CD14-positive monocyte (primary cell): ENCODE data around the gene TAPT1. TPM values are rescaled to one million over a fixed set of nuclear protein-coding genes. Genes with fewer than 3 reads are reported as not detected.

Source experiments
- DNase-seq, 3 donors: peaks; one replicate each; pipeline ENCODE4 v3.0.0-alpha.2; 2011 to 2022
- H2AFZ ChIP-seq: 2 replicates; pipeline ENCODE4 v1.6.0; 2012; ENCODE audit warnings: mild to moderate bottlenecking, low read depth, low read length, inconsistent platforms; ENCODE audit not compliant: insufficient read depth, poor library complexity, severe bottlenecking
- H3K27ac ChIP-seq, 2 donors: 1 replicate in 1 of 2; 2 replicates in 1 of 2; pipeline ENCODE4 v1.5.1; 2012 to 2013; ENCODE audit warnings: low read length in 2 of 2, control low read depth in 1 of 2, inconsistent platforms in 1 of 2, low read depth in 1 of 2, mild to moderate bottlenecking in 1 of 2
- H3K27me3 ChIP-seq, 2 donors: one replicate each; pipeline versions ENCODE4 v1.6.0 to v1.6.1; 2011 to 2013; ENCODE audit warnings: low read length in 2 of 2; ENCODE audit not compliant: control insufficient read depth in 2 of 2, insufficient read depth in 2 of 2
- H3K36me3 ChIP-seq, 2 donors: replicated peaks in 1 of 2; 1 replicate in 1 of 2; 2 replicates in 1 of 2; pipeline versions ENCODE4 v1.5.1 to v1.6.1; 2012 to 2013; ENCODE audit warnings: low read length in 2 of 2, control low read depth in 1 of 2, inconsistent platforms in 1 of 2, mild to moderate bottlenecking in 1 of 2; ENCODE audit not compliant: insufficient read depth in 2 of 2, control insufficient read depth in 1 of 2
- H3K4me1 ChIP-seq, 2 donors: 1 replicate in 1 of 2; 2 replicates in 1 of 2; pipeline versions ENCODE4 v1.5.1 to v1.6.1; 2012 to 2013; ENCODE audit warnings: low read length in 2 of 2, control low read depth in 1 of 2, inconsistent platforms in 1 of 2, mild to moderate bottlenecking in 1 of 2, moderate library complexity in 1 of 2; ENCODE audit not compliant: insufficient read depth in 2 of 2, control insufficient read depth in 1 of 2
- H3K4me2 ChIP-seq: replicated peaks from 2 replicates; pipeline ENCODE3; 2012; ENCODE audit warnings: low read length, moderate library complexity, mild to moderate bottlenecking; ENCODE audit not compliant: poor library complexity, severe bottlenecking; ENCODE audit errors: extremely low read depth
- H3K4me3 ChIP-seq, 3 experiments: fragments of 200-600 bp in 1 of 3; sonication (generic) in 1 of 3; replicated peaks in 1 of 3; 1 replicate in 2 of 3; 2 replicates in 1 of 3; pipeline ENCODE4 v1.5.1; 2011 to 2013; ENCODE audit warnings: low read length in 3 of 3, mild to moderate bottlenecking in 3 of 3, control low read depth in 2 of 3, low read depth in 2 of 3, inconsistent platforms in 1 of 3, moderate library complexity in 1 of 3
- H3K79me2 ChIP-seq: 2 replicates; pipeline ENCODE4 v1.6.0; 2012; ENCODE audit warnings: mild to moderate bottlenecking, control low read depth, inconsistent platforms, low read length, moderate library complexity; ENCODE audit not compliant: insufficient read depth
- H3K9ac ChIP-seq: 2 replicates; pipeline ENCODE4 v1.6.0; 2017; ENCODE audit warnings: low read length, mild to moderate bottlenecking; ENCODE audit not compliant: insufficient read depth, poor library complexity, severe bottlenecking
- H3K9me3 ChIP-seq, 2 donors: replicated peaks in 1 of 2; 1 replicate in 1 of 2; 2 replicates in 1 of 2; pipeline versions ENCODE4 v1.5.1 to v1.6.1; 2012 to 2013; ENCODE audit warnings: low read length in 2 of 2, control low read depth in 1 of 2; ENCODE audit not compliant: control insufficient read depth in 1 of 2, insufficient read depth in 1 of 2
- H4K20me1 ChIP-seq: 2 replicates; pipeline ENCODE4 v1.6.0; 2012; ENCODE audit warnings: mild to moderate bottlenecking, low read length, control low read depth, moderate library complexity; ENCODE audit not compliant: insufficient read depth
- H3K27ac Mint-ChIP-seq, 7 donors: one replicate each; pipeline ENCODE4 v1.8.0; 2020; ENCODE audit warnings: mild to moderate bottlenecking in 7 of 7, mixed read lengths in 7 of 7, moderate library complexity in 6 of 7, inconsistent platforms in 2 of 7
- H3K27me3 Mint-ChIP-seq, 3 donors: one replicate each; pipeline ENCODE4 v1.8.0; 2021 to 2022; ENCODE audit warnings: low read depth in 3 of 3, mild to moderate bottlenecking in 3 of 3, mixed read lengths in 3 of 3, moderate library complexity in 3 of 3, inconsistent platforms in 1 of 3
- H3K36me3 Mint-ChIP-seq, 2 donors: one replicate each; pipeline ENCODE4 v1.8.0; 2020; ENCODE audit warnings: mixed read lengths in 2 of 2, inconsistent platforms in 1 of 2, mild to moderate bottlenecking in 1 of 2
- H3K4me1 Mint-ChIP-seq: one replicate; pipeline ENCODE4 v1.8.0; 2020; ENCODE audit warnings: mild to moderate bottlenecking, mixed read lengths
- H3K4me3 Mint-ChIP-seq, 2 donors: one replicate each; pipeline ENCODE4 v1.8.0; 2020; ENCODE audit warnings: mild to moderate bottlenecking in 2 of 2, mixed read lengths in 2 of 2, moderate library complexity in 1 of 2
- H3K9me3 Mint-ChIP-seq, 7 donors: one replicate each; pipeline ENCODE4 v1.8.0; 2020 to 2022; ENCODE audit warnings: mixed read lengths in 7 of 7, mild to moderate bottlenecking in 6 of 7, moderate library complexity in 6 of 7, inconsistent platforms in 2 of 7
- CTCF ChIP-seq: fragments of 200-600 bp; IDR thresholded peaks from one replicate; pipeline ENCODE4 v1.8.0; 2022; ENCODE audit warnings: antibody characterized with exemption, mild to moderate bottlenecking
- WGBS: methylation state at CpG from one replicate; pipeline ENCODE4 v1.1.5; 2013; ENCODE audit warnings: missing lambda C conversion rate; ENCODE audit not compliant: insufficient coverage; 5-methylcytosine and 5-hydroxymethylcytosine counted together
- intact Hi-C, 2 donors: fragments of 100-400 bp; cut with micrococcal nuclease; formaldehyde crosslinking; loops; one replicate each; pipeline versions ENCODE4 v1.15.0 to v1.15.1; 2023
- polyA plus RNA-seq, 3 donors: library from polyadenylated mRNA; depleted of rRNA in 1 of 3; unstranded in 2 of 3; stranded (reverse) in 1 of 3; fragments of 300-500 nt in 2 of 3; fragments of >200 nt in 1 of 3; fragmentation: Illumina TruSeq in 2 of 3; gene quantifications; 1 replicate in 2 of 3; 2 replicates in 1 of 3; pipeline ENCODE4 v1.2.3, GENCODE V29; 2012 to 2021

The TAPT1 gene
- polyA plus RNA-seq, 3 donors = 15.2 to 18.4 (median 16.0) TPM

GRCh38 chr4:16264798-16265197, 38.5 kb upstream of the TAPT1 start:
- Histone ChIP-seq H3K4me3 (no peak overlapping the region), H3K9ac (no peak overlapping the region), H3K27me3 (no peaks in the 10 kb centered on the region), H3K36me3 (no peaks in the 10 kb centered on the region), H3K27ac (no peak overlapping the region), H3K4me1 (peaks cover 9 to 11% of the 10 kb centered on the region in 2 donors), H3K4me2 (no peak overlapping the region), H4K20me1 (no peaks in the 10 kb centered on the region), H3K79me2 (no peaks in the 10 kb centered on the region), H3K9me3 (no peaks in the 10 kb centered on the region), H2AFZ (no peak overlapping the region)
- H3K27me3 Mint-ChIP-seq = no peaks in the 10 kb centered on the region
- no CpG with 5 or more reads among the region's 3 CpGs for WGBS
- no peaks in the 10 kb centered on the region for H3K9me3 Mint-ChIP-seq
- no peak overlapping the region for H3K4me3 Mint-ChIP-seq
- peak; percentile 29 to 67 (median 48) for DNase-seq
- peaks cover 16% of the 10 kb centered on the region for H3K4me1 Mint-ChIP-seq
- TF ChIP-seq CTCF = peak; percentile 75
- H3K27ac Mint-ChIP-seq = no peak overlapping the region
- peaks cover 2 to 7% of the 10 kb centered on the region in 2 donors for H3K36me3 Mint-ChIP-seq
- intact Hi-C loops = loop anchor here (2.0 to 5.0 kb wide), 3 partner anchors 67 to 238 kb away; no protein-coding TSS in a partner anchor

GRCh38 chr4:16263056-16263455, 36.8 kb upstream of the TAPT1 start:
- intact Hi-C loops = loop anchor here in 1 of 2 donors (5.0 kb wide), 1 partner anchor 66 kb away; no protein-coding TSS in a partner anchor
- H3K4me3 Mint-ChIP-seq = no peak overlapping the region
- Histone ChIP-seq H3K4me2 (no peak overlapping the region), H3K79me2 (no peaks in the 10 kb centered on the region), H4K20me1 (no peaks in the 10 kb centered on the region), H3K9me3 (no peaks in the 10 kb centered on the region), H3K27ac (no peak overlapping the region), H3K36me3 (no peaks in the 10 kb centered on the region), H3K4me1 (no peaks in the 10 kb centered on the region), H3K27me3 (no peaks in the 10 kb centered on the region), H3K4me3 (no peak overlapping the region), H2AFZ (no peak overlapping the region), H3K9ac (no peak overlapping the region)
- H3K27ac Mint-ChIP-seq = no peak overlapping the region
- TF ChIP-seq CTCF = no peak
- no peak for DNase-seq
- 100% methylated on average over 1 of the region's 2 CpGs for WGBS
- H3K4me1 Mint-ChIP-seq = peaks cover 7% of the 10 kb centered on the region
- H3K27me3 Mint-ChIP-seq = no peaks in the 10 kb centered on the region
- H3K9me3 Mint-ChIP-seq = no peaks in the 10 kb centered on the region
- H3K36me3 Mint-ChIP-seq = peaks cover 2 to 3% of the 10 kb centered on the region in 2 donors
